ENCODE data around the gene CARD16. TPM values are rescaled to one million over a fixed set of nuclear protein-coding genes. Genes with fewer than 3 reads are reported as not detected.

Gene CARD16
- total RNA-seq, 1 donor from 2014 or later, result 2.0 TPM

DNA sequence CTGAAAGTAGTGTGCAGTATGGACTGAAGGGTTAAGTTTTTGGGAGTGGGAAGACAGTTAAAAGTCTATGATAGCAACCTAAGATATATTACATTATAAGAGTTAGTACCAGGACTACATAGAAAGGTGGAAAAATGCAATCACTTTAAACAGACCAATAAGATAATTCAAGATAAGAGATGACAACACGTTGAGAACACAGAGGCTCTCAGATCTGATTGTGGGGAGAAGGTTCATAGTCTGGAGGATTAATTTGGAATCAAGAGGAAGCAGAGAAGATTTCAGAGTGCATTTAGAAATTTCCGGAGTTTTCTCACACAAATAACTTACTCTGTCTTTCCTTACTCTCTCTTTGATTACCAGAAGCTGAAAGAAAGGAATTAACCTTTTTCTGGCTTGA lies 22.6 kb downstream of the CARD16 start:
- TF ChIP-seq, protein P1, sequence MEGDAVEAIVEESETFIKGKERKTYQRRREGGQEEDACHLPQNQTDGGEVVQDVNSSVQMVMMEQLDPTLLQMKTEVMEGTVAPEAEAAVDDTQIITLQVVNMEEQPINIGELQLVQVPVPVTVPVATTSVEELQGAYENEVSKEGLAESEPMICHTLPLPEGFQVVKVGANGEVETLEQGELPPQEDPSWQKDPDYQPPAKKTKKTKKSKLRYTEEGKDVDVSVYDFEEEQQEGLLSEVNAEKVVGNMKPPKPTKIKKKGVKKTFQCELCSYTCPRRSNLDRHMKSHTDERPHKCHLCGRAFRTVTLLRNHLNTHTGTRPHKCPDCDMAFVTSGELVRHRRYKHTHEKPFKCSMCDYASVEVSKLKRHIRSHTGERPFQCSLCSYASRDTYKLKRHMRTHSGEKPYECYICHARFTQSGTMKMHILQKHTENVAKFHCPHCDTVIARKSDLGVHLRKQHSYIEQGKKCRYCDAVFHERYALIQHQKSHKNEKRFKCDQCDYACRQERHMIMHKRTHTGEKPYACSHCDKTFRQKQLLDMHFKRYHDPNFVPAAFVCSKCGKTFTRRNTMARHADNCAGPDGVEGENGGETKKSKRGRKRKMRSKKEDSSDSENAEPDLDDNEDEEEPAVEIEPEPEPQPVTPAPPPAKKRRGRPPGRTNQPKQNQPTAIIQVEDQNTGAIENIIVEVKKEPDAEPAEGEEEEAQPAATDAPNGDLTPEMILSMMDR (IDR thresholded peaks at IDR 0.05; ENCODE audit: insufficient read depth, low read depth, low read length), result no peak
- no peak for TF ChIP-seq EZH2 (IDR thresholded peaks at IDR 0.05; ENCODE audit: insufficient read depth, low read length)
- no peaks in the 10 kb centered on the region for H3K36me3 Mint-ChIP-seq (ENCODE audit: low read depth, unreplicated experiment)
- H3K4me3 Mint-ChIP-seq (ENCODE audit: unreplicated experiment), result no peak overlapping the region
- no peak overlapping the region for H2AFZ ChIP-seq (ENCODE audit: low read depth, low read length)
- no peak for FAIRE-seq
- no peaks in the 10 kb centered on the region for H3K36me3 ChIP-seq (ENCODE audit: insufficient read depth, low read length)
- no peaks in the 10 kb centered on the region for H4K20me1 ChIP-seq (ENCODE audit: insufficient read depth, low read length)
- no peaks in the 10 kb centered on the region for H3K27me3 Mint-ChIP-seq (ENCODE audit: low read depth, unreplicated experiment)
- peaks cover 1% of the 10 kb centered on the region for H3K9me3 Mint-ChIP-seq (ENCODE audit: unreplicated experiment)
- DNase-seq (ENCODE audit: low read depth), result no peak
- H3K27ac ChIP-seq (ENCODE audit: low read depth, low read length), result no peak overlapping the region
- H3K79me2 ChIP-seq (ENCODE audit: insufficient read depth, low read length), result no peaks in the 10 kb centered on the region
- no peaks in the 10 kb centered on the region for H3K4me1 ChIP-seq (ENCODE audit: insufficient read depth, low read length)
- H3K27ac Mint-ChIP-seq (ENCODE audit: unreplicated experiment), result no peak overlapping the region
- no peak overlapping the region for H3K4me3 ChIP-seq (ENCODE audit: insufficient read depth, low read depth, low read length)
- no peaks in the 10 kb centered on the region for H3K9me3 ChIP-seq (ENCODE audit: insufficient read depth, low read depth, low read length)
- no peaks in the 10 kb centered on the region for H3K4me1 Mint-ChIP-seq (ENCODE audit: low read depth, unreplicated experiment)
- H3K27me3 ChIP-seq (ENCODE audit: insufficient read depth, low read length), result no peaks in the 10 kb centered on the region
- H3K9ac ChIP-seq (ENCODE audit: low read length), result no peak overlapping the region
- no peak overlapping the region for H3K4me2 ChIP-seq (ENCODE audit: low read length)

DNA sequence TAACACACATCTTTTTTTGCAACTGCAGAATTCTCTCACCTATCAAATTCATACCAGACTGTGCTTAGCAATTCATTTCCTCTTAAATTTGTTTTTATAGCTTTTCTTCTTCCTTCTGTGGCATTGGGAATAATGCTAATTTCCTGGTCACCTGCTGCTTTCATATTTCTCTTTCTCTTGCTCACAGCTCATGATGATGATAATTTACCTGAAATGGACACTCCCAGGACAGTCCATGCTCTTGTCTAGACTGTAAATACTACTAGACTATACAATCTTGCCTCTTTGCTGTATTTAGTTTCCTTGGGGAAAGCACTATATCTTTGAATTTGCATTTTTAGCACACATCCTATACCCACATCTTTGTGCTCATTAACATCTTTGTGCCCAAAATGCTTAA lies 37.7 kb downstream of the CARD16 start:
- no peak overlapping the region for H3K27ac Mint-ChIP-seq (ENCODE audit: unreplicated experiment)
- no peak overlapping the region for H3K9ac ChIP-seq (ENCODE audit: low read length)
- FAIRE-seq (no peak), DNase-seq (ENCODE audit: low read depth) (no peak)
- H3K4me1 Mint-ChIP-seq (ENCODE audit: low read depth, unreplicated experiment), result peaks cover 3% of the 10 kb centered on the region
- no peaks in the 10 kb centered on the region for H3K27me3 ChIP-seq (ENCODE audit: insufficient read depth, low read length)
- H3K4me1 ChIP-seq (ENCODE audit: insufficient read depth, low read length), result no peaks in the 10 kb centered on the region
- no peak overlapping the region for H2AFZ ChIP-seq (ENCODE audit: low read depth, low read length)
- no peaks in the 10 kb centered on the region for H3K79me2 ChIP-seq (ENCODE audit: insufficient read depth, low read length)
- no peak overlapping the region for H3K27ac ChIP-seq (ENCODE audit: low read depth, low read length)
- H3K36me3 Mint-ChIP-seq (ENCODE audit: low read depth, unreplicated experiment), result no peaks in the 10 kb centered on the region
- H3K36me3 ChIP-seq (ENCODE audit: insufficient read depth, low read length), result no peaks in the 10 kb centered on the region
- H3K4me2 ChIP-seq (ENCODE audit: low read length), result no peak overlapping the region
- H3K4me3 ChIP-seq (ENCODE audit: insufficient read depth, low read depth, low read length), result no peak overlapping the region
- TF ChIP-seq, protein P1 (IDR thresholded peaks at IDR 0.05; ENCODE audit: insufficient read depth, low read depth, low read length), result no peak
- TF ChIP-seq EZH2 (IDR thresholded peaks at IDR 0.05; ENCODE audit: insufficient read depth, low read length), result no peak
- H3K4me3 Mint-ChIP-seq (ENCODE audit: unreplicated experiment), result no peak overlapping the region
- no peaks in the 10 kb centered on the region for H4K20me1 ChIP-seq (ENCODE audit: insufficient read depth, low read length)
- H3K9me3 Mint-ChIP-seq (ENCODE audit: unreplicated experiment), result no peaks in the 10 kb centered on the region
- H3K9me3 ChIP-seq (ENCODE audit: insufficient read depth, low read depth, low read length), result no peaks in the 10 kb centered on the region
- H3K27me3 Mint-ChIP-seq (ENCODE audit: low read depth, unreplicated experiment), result no peaks in the 10 kb centered on the region

DNA sequence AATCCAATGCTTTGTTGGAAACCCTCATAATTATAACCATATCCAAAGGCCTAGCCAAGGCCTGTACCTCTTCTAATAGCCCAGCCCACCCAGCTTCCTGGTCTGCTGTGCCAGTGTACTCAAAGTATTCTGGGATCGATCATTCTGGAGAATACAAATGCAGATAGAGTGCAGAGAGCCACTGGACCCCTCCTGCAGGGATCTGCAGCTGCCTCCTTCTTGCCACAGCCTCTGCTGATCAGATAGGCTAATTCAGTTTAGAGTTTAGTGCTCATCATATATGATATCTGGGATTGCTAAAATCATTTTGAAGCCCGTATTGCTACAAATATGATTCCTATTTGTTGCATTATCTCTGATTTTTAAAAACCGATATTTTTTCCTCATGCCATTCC lies 39.7 kb downstream of the CARD16 start:
- H3K27ac Mint-ChIP-seq (ENCODE audit: unreplicated experiment), result no peak overlapping the region
- no peak for FAIRE-seq
- H3K27ac ChIP-seq (ENCODE audit: low read depth, low read length), result no peak overlapping the region

More for the DNA sequence above, 39.7 kb downstream of the CARD16 start:
- H3K4me1 ChIP-seq (ENCODE audit: insufficient read depth, low read length), result no peaks in the 10 kb centered on the region
- H3K79me2 ChIP-seq (ENCODE audit: insufficient read depth, low read length), result no peaks in the 10 kb centered on the region
- Mint-ChIP-seq H3K9me3 (ENCODE audit: unreplicated experiment) (no peaks in the 10 kb centered on the region), H3K4me1 (ENCODE audit: low read depth, unreplicated experiment) (peaks cover 3% of the 10 kb centered on the region), H3K27me3 (ENCODE audit: low read depth, unreplicated experiment) (no peaks in the 10 kb centered on the region), H3K36me3 (ENCODE audit: low read depth, unreplicated experiment) (no peaks in the 10 kb centered on the region), H3K4me3 (ENCODE audit: unreplicated experiment) (no peak overlapping the region)
- TF ChIP-seq, protein P1 (IDR thresholded peaks at IDR 0.05; ENCODE audit: insufficient read depth, low read depth, low read length), result no peak
- no peak overlapping the region for H3K4me2 ChIP-seq (ENCODE audit: low read length)
- no peaks in the 10 kb centered on the region for H3K9me3 ChIP-seq (ENCODE audit: insufficient read depth, low read depth, low read length)
- H3K9ac ChIP-seq (ENCODE audit: low read length), result no peak overlapping the region
- H2AFZ ChIP-seq (ENCODE audit: low read depth, low read length), result no peak overlapping the region
- no peaks in the 10 kb centered on the region for H3K27me3 ChIP-seq (ENCODE audit: insufficient read depth, low read length)
- no peaks in the 10 kb centered on the region for H4K20me1 ChIP-seq (ENCODE audit: insufficient read depth, low read length)
- H3K36me3 ChIP-seq (ENCODE audit: insufficient read depth, low read length), result no peaks in the 10 kb centered on the region
- no peak overlapping the region for H3K4me3 ChIP-seq (ENCODE audit: insufficient read depth, low read depth, low read length)
- DNase-seq (ENCODE audit: low read depth), result no peak
